RWPE2 (cell line): Measurements from ENCODE around the gene DLGAP4.

Experiments
- ATAC-seq: fragments of 200-7000 bp; cut with Tn5 transposase; 3 replicates; pipeline ENCODE4 v1.9.1; 2021; ENCODE audit warnings: low read depth
- DNase-seq: peaks from one replicate; pipeline ENCODE4 v3.0.0-alpha.2; 2020; ENCODE audit warnings: low spot score
- H3K27ac ChIP-seq: fragments of 450-650 bp; 2 replicates; pipeline ENCODE4 v1.5.1; 2017; ENCODE audit warnings: mild to moderate bottlenecking; ENCODE audit not compliant: poor library complexity, severe bottlenecking
- H3K27me3 ChIP-seq: fragments of 250-450 bp; sonication (Bioruptor Pico); 2 replicates; pipeline ENCODE4 v1.5.1; 2021; ENCODE audit warnings: mild to moderate bottlenecking, moderate library complexity; ENCODE audit not compliant: insufficient read depth, poor library complexity, severe bottlenecking
- H3K36me3 ChIP-seq: fragments of 250-450 bp; sonication (Bioruptor Pico); 2 replicates; pipeline ENCODE4 v1.5.1; 2020; ENCODE audit warnings: low read depth, mild to moderate bottlenecking, moderate library complexity
- H3K4me1 ChIP-seq: fragments of 250-450 bp; sonication (Bioruptor Pico); 2 replicates; pipeline ENCODE4 v1.5.1; 2021; ENCODE audit warnings: mild to moderate bottlenecking, moderate library complexity; ENCODE audit not compliant: insufficient read depth, poor library complexity, severe bottlenecking
- H3K4me3 ChIP-seq: fragments of 250-450 bp; sonication (Bioruptor Pico); 2 replicates; pipeline ENCODE4 v1.5.1; 2021; ENCODE audit warnings: mild to moderate bottlenecking, moderate library complexity; ENCODE audit not compliant: severe bottlenecking
- H3K9me3 ChIP-seq: fragments of 250-450 bp; sonication (Bioruptor Pico); 2 replicates; pipeline ENCODE4 v1.5.1; 2021; ENCODE audit warnings: mild to moderate bottlenecking, moderate library complexity; ENCODE audit not compliant: severe bottlenecking
- TF ChIP-seq, protein P1 (sequence below): fragments of 450-650 bp; IDR thresholded peaks from one replicate; pipeline ENCODE4 v1.5.1; 2017; ENCODE audit warnings: mild to moderate bottlenecking, moderate library complexity; ENCODE audit not compliant: poor library complexity, severe bottlenecking

DLGAP4 gene

DNA sequence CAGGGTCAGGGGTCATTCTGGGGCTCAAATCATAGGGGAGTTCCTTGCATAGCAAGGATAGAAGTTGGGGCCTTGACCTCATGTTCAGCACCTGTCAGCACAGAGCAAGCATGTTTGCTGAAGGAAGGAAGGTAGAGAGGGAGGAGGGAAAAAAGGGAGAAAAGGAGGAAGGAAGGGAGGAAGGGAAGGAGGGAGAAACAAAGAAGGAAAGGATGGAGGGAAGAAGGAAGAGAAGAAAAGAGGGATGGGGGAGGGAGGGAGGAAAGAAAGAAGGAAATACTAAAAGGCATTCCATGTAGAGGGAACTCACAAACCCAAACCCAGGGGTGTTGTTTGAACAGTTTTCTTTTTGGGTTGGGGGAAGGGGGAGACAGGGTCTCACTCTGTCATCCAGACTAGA is 80.1 kb downstream of the DLGAP4 start:
- Histone ChIP-seq H3K27ac (no peak overlapping the region), H3K4me3 (no peak overlapping the region), H3K36me3 (no peaks in the 10 kb centered on the region), H3K9me3 (no peaks in the 10 kb centered on the region), H3K4me1 (peaks cover 1% of the 10 kb centered on the region), H3K27me3 (no peaks in the 10 kb centered on the region)
- ATAC-seq: no peak
- TF ChIP-seq, protein P1, sequence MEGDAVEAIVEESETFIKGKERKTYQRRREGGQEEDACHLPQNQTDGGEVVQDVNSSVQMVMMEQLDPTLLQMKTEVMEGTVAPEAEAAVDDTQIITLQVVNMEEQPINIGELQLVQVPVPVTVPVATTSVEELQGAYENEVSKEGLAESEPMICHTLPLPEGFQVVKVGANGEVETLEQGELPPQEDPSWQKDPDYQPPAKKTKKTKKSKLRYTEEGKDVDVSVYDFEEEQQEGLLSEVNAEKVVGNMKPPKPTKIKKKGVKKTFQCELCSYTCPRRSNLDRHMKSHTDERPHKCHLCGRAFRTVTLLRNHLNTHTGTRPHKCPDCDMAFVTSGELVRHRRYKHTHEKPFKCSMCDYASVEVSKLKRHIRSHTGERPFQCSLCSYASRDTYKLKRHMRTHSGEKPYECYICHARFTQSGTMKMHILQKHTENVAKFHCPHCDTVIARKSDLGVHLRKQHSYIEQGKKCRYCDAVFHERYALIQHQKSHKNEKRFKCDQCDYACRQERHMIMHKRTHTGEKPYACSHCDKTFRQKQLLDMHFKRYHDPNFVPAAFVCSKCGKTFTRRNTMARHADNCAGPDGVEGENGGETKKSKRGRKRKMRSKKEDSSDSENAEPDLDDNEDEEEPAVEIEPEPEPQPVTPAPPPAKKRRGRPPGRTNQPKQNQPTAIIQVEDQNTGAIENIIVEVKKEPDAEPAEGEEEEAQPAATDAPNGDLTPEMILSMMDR: no peak
- no peak for DNase-seq

DNA sequence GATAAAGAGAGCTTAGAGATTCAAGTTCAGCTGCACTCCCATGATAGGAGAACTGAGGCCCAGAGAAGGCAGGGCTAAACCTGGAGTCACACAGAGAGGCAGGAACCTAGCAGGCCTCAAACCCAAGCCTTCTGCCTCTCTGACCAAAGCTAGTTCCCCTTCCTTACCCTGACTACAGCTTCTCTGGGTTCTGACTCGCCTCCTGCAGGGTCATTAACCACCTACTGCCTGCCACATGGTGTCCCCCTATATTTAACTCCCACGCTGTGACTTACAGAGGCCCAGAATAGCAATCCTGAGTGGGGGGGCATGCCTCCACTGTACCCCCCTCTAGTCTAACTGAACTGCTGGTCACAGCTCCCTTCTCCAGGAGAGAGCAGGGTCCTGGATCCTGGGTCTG is 84.1 kb downstream of the DLGAP4 start:
- H3K4me3 ChIP-seq: no peak overlapping the region
- H3K27ac ChIP-seq: no peak overlapping the region
- no peak for ATAC-seq
- H3K36me3 ChIP-seq: no peaks in the 10 kb centered on the region
- TF ChIP-seq, protein P1: no peak
- H3K9me3 ChIP-seq: no peaks in the 10 kb centered on the region
- H3K4me1 ChIP-seq: peaks cover 3% of the 10 kb centered on the region
- H3K27me3 ChIP-seq: no peaks in the 10 kb centered on the region
- DNase-seq: no peak

- H3K4me1 ChIP-seq: peaks cover 3% of the 10 kb centered on the region
- H3K27ac ChIP-seq: no peak overlapping the region
- no peaks in the 10 kb centered on the region for H3K27me3 ChIP-seq
- no peaks in the 10 kb centered on the region for H3K36me3 ChIP-seq
- no peak overlapping the region for H3K4me3 ChIP-seq
- no peak for ATAC-seq
- no peak for DNase-seq
- TF ChIP-seq, protein P1: no peak
- no peaks in the 10 kb centered on the region for H3K9me3 ChIP-seq
These were observed 84.7 kb downstream of the DLGAP4 start for GRCh38 chr20:36390719-36391415.

- TF ChIP-seq, protein P1: no peak
- Histone ChIP-seq H3K27ac (no peak overlapping the region), H3K36me3 (no peaks in the 10 kb centered on the region), H3K27me3 (no peaks in the 10 kb centered on the region), H3K4me1 (peaks cover 3% of the 10 kb centered on the region), H3K4me3 (no peak overlapping the region), H3K9me3 (no peaks in the 10 kb centered on the region)
- no peak for DNase-seq
- peak; percentile 44 for ATAC-seq
These were observed 85.3 kb downstream of the DLGAP4 start for GRCh38 chr20:36391456-36391855.

DNA sequence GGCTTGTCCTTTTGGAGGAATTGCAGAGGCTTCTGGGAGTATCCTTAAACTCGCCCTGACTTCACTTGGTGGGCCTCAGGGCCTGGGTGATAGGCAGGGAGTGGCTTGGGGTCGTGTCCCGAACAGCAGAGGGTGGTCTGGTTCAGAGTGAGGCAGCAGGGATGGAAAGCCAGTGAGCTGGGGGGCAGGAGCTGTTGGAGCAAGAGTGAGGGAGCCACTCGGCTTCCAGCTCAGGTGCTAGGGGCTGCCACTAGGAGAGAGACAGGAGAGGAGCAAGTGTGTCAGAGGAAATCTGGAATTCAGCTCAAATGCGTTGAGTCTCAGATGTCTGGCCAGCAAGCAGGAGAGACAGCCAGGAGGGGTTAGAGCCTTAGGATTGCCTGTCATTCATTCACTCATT is 85.8 kb downstream of the DLGAP4 start:
- H3K27me3 ChIP-seq: no peaks in the 10 kb centered on the region
- H3K4me1 ChIP-seq: peaks cover 3% of the 10 kb centered on the region
- ATAC-seq (no peak), DNase-seq (no peak)
- H3K9me3 ChIP-seq: no peaks in the 10 kb centered on the region
- TF ChIP-seq, protein P1: no peak
- H3K4me3 ChIP-seq: no peak overlapping the region
- H3K27ac ChIP-seq: no peak overlapping the region
- no peaks in the 10 kb centered on the region for H3K36me3 ChIP-seq
